Astrocyte (in vitro differentiated cells and primary cell): Measurements from ENCODE around the gene PGF. TPM values are rescaled to one million over a fixed set of nuclear protein-coding genes. Genes with fewer than 3 reads are reported as not detected.

Experiments used
- DNase-seq: peaks from one replicate; pipeline ENCODE4 v3.0.0-alpha.2; 2010; ENCODE audit warnings: low read depth
- FAIRE-seq: peaks from 2 replicates; lab custom pipeline; 2011; peaks lifted over from hg19 to GRCh38; lab: Jason Lieb, UNC
- H2AFZ ChIP-seq: 2 replicates; pipeline ENCODE4 v1.6.0; 2012; ENCODE audit warnings: low read depth, low read length, inconsistent platforms
- H3K27ac ChIP-seq: 2 replicates; pipeline ENCODE4 v1.5.1; 2011; ENCODE audit warnings: low read depth, low read length, inconsistent platforms
- H3K27me3 ChIP-seq: 2 replicates; pipeline ENCODE4 v1.6.0; 2011; ENCODE audit warnings: low read length, inconsistent platforms; ENCODE audit not compliant: insufficient read depth
- H3K36me3 ChIP-seq: 2 replicates; pipeline ENCODE4 v1.5.1; 2011; ENCODE audit warnings: low read length, inconsistent platforms; ENCODE audit not compliant: insufficient read depth
- H3K4me1 ChIP-seq: 2 replicates; pipeline ENCODE4 v1.5.1; 2011; ENCODE audit warnings: low read length, inconsistent platforms; ENCODE audit not compliant: insufficient read depth
- H3K4me2 ChIP-seq: 2 replicates; pipeline ENCODE4 v1.6.0; 2012; ENCODE audit warnings: low read length, inconsistent platforms
- H3K4me3 ChIP-seq: 2 replicates; pipeline ENCODE4 v1.5.1; 2011; ENCODE audit warnings: low read depth, mild to moderate bottlenecking, low read length, inconsistent platforms; ENCODE audit not compliant: insufficient read depth
- H3K79me2 ChIP-seq: 2 replicates; pipeline ENCODE4 v1.6.0; 2012; ENCODE audit warnings: mild to moderate bottlenecking, low read length, inconsistent platforms; ENCODE audit not compliant: insufficient read depth
- H3K9ac ChIP-seq: 2 replicates; pipeline ENCODE4 v1.6.0; 2012; ENCODE audit warnings: mild to moderate bottlenecking, low read length, inconsistent platforms
- H3K9me3 ChIP-seq: 2 replicates; pipeline ENCODE4 v1.5.1; 2012; ENCODE audit warnings: low read depth, mild to moderate bottlenecking, low read length, inconsistent platforms; ENCODE audit not compliant: insufficient read depth
- H4K20me1 ChIP-seq: 2 replicates; pipeline ENCODE4 v1.6.0; 2012; ENCODE audit warnings: low read length, inconsistent platforms; ENCODE audit not compliant: insufficient read depth
- H3K27ac Mint-ChIP-seq: one replicate; pipeline ENCODE4 v1.8.0; 2021; ENCODE audit warnings: mild to moderate bottlenecking, mixed read lengths; ENCODE audit not compliant: unreplicated experiment
- H3K27me3 Mint-ChIP-seq: one replicate; pipeline ENCODE4 v1.8.0; 2021; ENCODE audit warnings: low read depth, mixed read lengths; ENCODE audit not compliant: unreplicated experiment
- H3K36me3 Mint-ChIP-seq: one replicate; pipeline ENCODE4 v1.8.0; 2021; ENCODE audit warnings: low read depth, mixed read lengths; ENCODE audit not compliant: unreplicated experiment
- H3K4me1 Mint-ChIP-seq: one replicate; pipeline ENCODE4 v1.8.0; 2021; ENCODE audit warnings: low read depth, mixed read lengths; ENCODE audit not compliant: unreplicated experiment
- H3K4me3 Mint-ChIP-seq: one replicate; pipeline ENCODE4 v1.8.0; 2021; ENCODE audit warnings: mild to moderate bottlenecking, moderate library complexity, mixed read lengths; ENCODE audit not compliant: unreplicated experiment
- H3K9me3 Mint-ChIP-seq: one replicate; pipeline ENCODE4 v1.8.0; 2021; ENCODE audit warnings: mild to moderate bottlenecking, mixed read lengths; ENCODE audit not compliant: unreplicated experiment
- CTCF ChIP-seq: IDR thresholded peaks from 2 replicates; pipeline ENCODE4 v1.5.1; 2011; ENCODE audit warnings: low read depth, mild to moderate bottlenecking, inconsistent platforms, low read length, moderate library complexity; ENCODE audit not compliant: insufficient read depth
- EZH2 ChIP-seq: IDR thresholded peaks from 2 replicates; pipeline ENCODE4 v1.6.1; 2012; ENCODE audit warnings: mild to moderate bottlenecking, low read length, inconsistent platforms; ENCODE audit not compliant: insufficient read depth
- total RNA-seq: library from RNA; stranded (reverse); gene quantifications from 2 replicates; pipeline ENCODE4 v1.2.1, GENCODE V29; 2021

PGF gene
- total RNA-seq, 1 donor from 2014 or later = 3.5 TPM

- H3K9ac ChIP-seq = no peak overlapping the region
- peaks cover 14% of the 10 kb centered on the region for H3K4me1 ChIP-seq
- no peak overlapping the region for H3K4me3 Mint-ChIP-seq
- H3K27me3 Mint-ChIP-seq = peaks cover 34% of the 10 kb centered on the region
- peaks cover 2% of the 10 kb centered on the region for H3K36me3 Mint-ChIP-seq
- no peaks in the 10 kb centered on the region for H4K20me1 ChIP-seq
- peaks cover 8% of the 10 kb centered on the region for H3K4me1 Mint-ChIP-seq
- H3K9me3 Mint-ChIP-seq = peaks cover 4% of the 10 kb centered on the region
- no peak overlapping the region for H3K4me2 ChIP-seq
- no peak overlapping the region for H3K27ac Mint-ChIP-seq
- no peaks in the 10 kb centered on the region for H3K27me3 ChIP-seq
- H3K36me3 ChIP-seq = no peaks in the 10 kb centered on the region
- FAIRE-seq (no peak), DNase-seq (peak; percentile 66)
- H3K9me3 ChIP-seq = no peaks in the 10 kb centered on the region
- H3K27ac ChIP-seq = no peak overlapping the region
- no peak for TF ChIP-seq EZH2
- TF ChIP-seq CTCF = no peak
- no peaks in the 10 kb centered on the region for H3K79me2 ChIP-seq
- H2AFZ ChIP-seq = no peak overlapping the region
- no peak overlapping the region for H3K4me3 ChIP-seq
These were observed 8.4 kb upstream of the PGF start for GRCh38 chr14:74963705-74964271.

GRCh38 chr14:74963178-74963704 is 7.8 kb upstream of the PGF start:
- H3K27ac ChIP-seq = no peak overlapping the region
- peaks cover 8% of the 10 kb centered on the region for H3K4me1 Mint-ChIP-seq
- H3K9me3 ChIP-seq = no peaks in the 10 kb centered on the region
- H3K36me3 Mint-ChIP-seq = peaks cover 2% of the 10 kb centered on the region
- H3K4me3 Mint-ChIP-seq = no peak overlapping the region
- FAIRE-seq (no peak), DNase-seq (no peak)
- H2AFZ ChIP-seq = no peak overlapping the region
- peaks cover 34% of the 10 kb centered on the region for H3K27me3 Mint-ChIP-seq
- H3K9me3 Mint-ChIP-seq = peaks cover 4% of the 10 kb centered on the region
- no peak overlapping the region for H3K4me3 ChIP-seq
- no peaks in the 10 kb centered on the region for H3K27me3 ChIP-seq
- no peak overlapping the region for H3K9ac ChIP-seq
- no peak overlapping the region for H3K4me2 ChIP-seq
- no peaks in the 10 kb centered on the region for H3K79me2 ChIP-seq
- no peaks in the 10 kb centered on the region for H3K36me3 ChIP-seq
- TF ChIP-seq EZH2 (no peak), CTCF (no peak)
- peaks cover 14% of the 10 kb centered on the region for H3K4me1 ChIP-seq
- H3K27ac Mint-ChIP-seq = no peak overlapping the region
- H4K20me1 ChIP-seq = no peaks in the 10 kb centered on the region

- Histone ChIP-seq H3K27ac (no peak overlapping the region), H3K4me3 (no peak overlapping the region), H3K4me1 (peaks cover 14% of the 10 kb centered on the region), H4K20me1 (no peaks in the 10 kb centered on the region), H2AFZ (no peak overlapping the region), H3K79me2 (no peaks in the 10 kb centered on the region), H3K27me3 (no peaks in the 10 kb centered on the region), H3K36me3 (no peaks in the 10 kb centered on the region), H3K9ac (no peak overlapping the region), H3K4me2 (no peak overlapping the region), H3K9me3 (no peaks in the 10 kb centered on the region)
- DNase-seq (no peak), FAIRE-seq (no peak)
- Mint-ChIP-seq H3K9me3 (peaks cover 4% of the 10 kb centered on the region), H3K27ac (no peak overlapping the region), H3K36me3 (peaks cover 2% of the 10 kb centered on the region), H3K4me1 (peaks cover 8% of the 10 kb centered on the region), H3K4me3 (no peak overlapping the region), H3K27me3 (peaks cover 31% of the 10 kb centered on the region)
- TF ChIP-seq CTCF (no peak), EZH2 (no peak)
These were observed 7.1 kb upstream of the PGF start for GRCh38 chr14:74962493-74962892.
